C4-2B (cell line): ENCODE results near the gene OCA2.
A peak's percentile ranks its signal among the peaks of the same experiment; 100 is the strongest.
"Not testable (repeated sequence)": the region's sequence is repeated elsewhere in the genome, so short reads cannot be mapped to it uniquely, and the experiment has no call there.

ENCODE experiments used
- H3K27ac ChIP-seq: fragments of 450-650 bp; 2 replicates; pipeline ENCODE4 v1.5.1; 2017
- ZFX ChIP-seq: fragments of 450-650 bp; IDR thresholded peaks from 2 replicates; pipeline ENCODE4 v1.6.1; 2017
- TF ChIP-seq, protein P1 (sequence below): fragments of 450-650 bp; conservative IDR thresholded peaks from 2 replicates; pipeline ENCODE4 v1.5.1; 2017; ENCODE audit warnings: mild to moderate bottlenecking

OCA2 gene

DNA sequence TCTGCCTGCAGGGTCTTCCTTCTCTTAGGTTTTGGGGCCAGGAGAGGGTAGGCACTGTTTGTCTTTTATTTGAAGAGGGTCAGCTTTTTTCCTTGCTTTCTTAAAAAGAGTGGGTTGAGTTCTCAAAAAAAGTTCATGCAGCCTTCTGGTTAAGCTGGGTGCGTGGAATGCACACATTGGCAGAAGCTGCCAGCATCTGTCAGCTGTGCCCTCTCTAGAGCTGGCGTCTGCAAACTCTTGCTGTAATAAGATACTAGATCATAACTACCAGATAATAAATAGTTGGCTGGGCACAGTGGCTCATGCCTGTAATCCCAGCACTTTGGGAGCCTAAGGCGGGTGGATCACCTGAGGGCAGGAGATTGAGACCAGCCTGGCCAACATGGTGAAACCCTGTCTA is 373.4 kb downstream of the OCA2 start:
- TF ChIP-seq, protein P1, sequence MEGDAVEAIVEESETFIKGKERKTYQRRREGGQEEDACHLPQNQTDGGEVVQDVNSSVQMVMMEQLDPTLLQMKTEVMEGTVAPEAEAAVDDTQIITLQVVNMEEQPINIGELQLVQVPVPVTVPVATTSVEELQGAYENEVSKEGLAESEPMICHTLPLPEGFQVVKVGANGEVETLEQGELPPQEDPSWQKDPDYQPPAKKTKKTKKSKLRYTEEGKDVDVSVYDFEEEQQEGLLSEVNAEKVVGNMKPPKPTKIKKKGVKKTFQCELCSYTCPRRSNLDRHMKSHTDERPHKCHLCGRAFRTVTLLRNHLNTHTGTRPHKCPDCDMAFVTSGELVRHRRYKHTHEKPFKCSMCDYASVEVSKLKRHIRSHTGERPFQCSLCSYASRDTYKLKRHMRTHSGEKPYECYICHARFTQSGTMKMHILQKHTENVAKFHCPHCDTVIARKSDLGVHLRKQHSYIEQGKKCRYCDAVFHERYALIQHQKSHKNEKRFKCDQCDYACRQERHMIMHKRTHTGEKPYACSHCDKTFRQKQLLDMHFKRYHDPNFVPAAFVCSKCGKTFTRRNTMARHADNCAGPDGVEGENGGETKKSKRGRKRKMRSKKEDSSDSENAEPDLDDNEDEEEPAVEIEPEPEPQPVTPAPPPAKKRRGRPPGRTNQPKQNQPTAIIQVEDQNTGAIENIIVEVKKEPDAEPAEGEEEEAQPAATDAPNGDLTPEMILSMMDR, result no peak
- TF ChIP-seq ZFX, result no peak
- no peak overlapping the region for H3K27ac ChIP-seq

DNA sequence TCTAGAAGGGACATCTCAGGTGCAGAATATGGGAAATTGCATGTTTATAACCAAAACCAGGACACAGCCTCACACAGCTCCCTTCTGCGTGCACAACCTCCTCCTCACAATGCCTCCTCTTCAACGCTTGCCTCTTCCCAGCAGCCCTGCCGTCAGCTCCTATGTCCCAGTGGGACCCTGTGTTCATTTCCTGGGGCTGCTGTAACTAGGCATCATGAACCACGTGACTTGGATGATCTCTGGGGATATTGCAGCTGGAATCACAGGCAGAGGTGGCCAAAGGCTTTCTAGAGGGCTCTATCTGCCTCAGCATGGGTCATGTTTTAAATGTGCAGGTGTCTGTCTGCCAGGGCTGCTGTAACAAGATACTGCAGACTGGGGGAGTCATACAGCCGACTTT is 375.3 kb downstream of the OCA2 start:
- TF ChIP-seq, protein P1, result no peak
- no peak for TF ChIP-seq ZFX

DNA sequence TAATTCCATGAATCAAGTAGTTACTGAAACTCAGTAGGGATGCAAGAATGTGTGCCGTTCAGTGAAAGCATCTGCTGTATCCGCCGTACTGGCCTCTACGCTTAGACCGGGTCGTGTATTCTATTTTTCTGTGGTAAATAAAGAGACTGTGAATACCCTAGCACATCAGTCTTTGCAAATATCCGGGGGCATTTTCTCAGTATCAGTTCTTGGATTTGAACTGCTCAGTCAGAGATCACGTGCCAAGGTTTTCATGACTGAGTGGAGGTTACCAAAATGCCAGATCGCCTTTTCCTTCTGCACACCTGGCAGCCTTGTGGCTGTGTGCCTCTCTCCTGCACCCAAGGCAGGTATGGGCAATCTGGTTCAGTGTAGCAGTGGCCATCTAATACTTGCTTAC is 377.0 kb downstream of the OCA2 start:
- no peak for TF ChIP-seq ZFX
- TF ChIP-seq, protein P1, result no peak
- H3K27ac ChIP-seq, result no peak overlapping the region

More for the DNA sequence above, 375.3 kb downstream of the OCA2 start:
- H3K27ac ChIP-seq, result no peak overlapping the region

DNA sequence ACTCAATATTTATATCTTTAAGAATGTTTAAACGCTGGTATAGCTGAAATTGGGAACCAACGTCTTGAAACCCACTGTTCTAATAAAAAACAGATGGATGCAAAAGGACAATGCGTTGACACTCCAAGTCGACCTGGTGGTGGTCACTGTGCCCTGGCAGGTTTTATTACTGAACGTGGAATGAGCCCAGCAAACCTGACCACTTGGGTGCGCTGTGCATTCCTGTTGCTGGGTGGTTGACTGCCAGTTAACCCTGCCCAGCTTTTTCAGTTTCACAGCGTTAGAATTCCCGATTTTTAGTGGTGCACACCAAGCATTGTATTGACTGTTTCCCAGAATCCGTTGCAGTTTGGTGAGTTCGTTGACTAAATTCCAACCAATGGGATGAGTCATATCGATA is 384.4 kb downstream of the OCA2 start:
- TF ChIP-seq, protein P1, result peak; percentile 27
- no peak for TF ChIP-seq ZFX
- H3K27ac ChIP-seq, result no peak overlapping the region

DNA sequence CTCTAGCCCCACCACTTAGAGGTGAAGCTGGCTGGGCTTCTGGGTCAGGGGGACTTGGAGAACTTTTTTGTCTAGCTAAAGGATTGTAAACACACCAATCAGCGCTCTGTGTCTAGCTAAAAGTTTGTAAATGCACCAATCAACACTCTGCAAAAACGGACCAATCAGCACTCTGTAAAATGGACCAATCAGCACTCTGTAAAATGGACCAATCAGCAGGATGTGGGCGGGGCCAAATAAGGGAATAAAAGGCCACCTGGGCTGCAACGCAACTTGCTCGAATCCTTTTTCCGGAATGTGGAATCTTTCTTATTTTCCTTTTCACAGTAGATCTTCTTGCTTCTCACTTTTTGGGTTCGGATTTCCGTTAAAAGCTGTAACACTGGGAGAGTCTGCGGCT is 385.3 kb downstream of the OCA2 start:
- H3K27ac ChIP-seq, result not testable (repeated sequence)

DNA sequence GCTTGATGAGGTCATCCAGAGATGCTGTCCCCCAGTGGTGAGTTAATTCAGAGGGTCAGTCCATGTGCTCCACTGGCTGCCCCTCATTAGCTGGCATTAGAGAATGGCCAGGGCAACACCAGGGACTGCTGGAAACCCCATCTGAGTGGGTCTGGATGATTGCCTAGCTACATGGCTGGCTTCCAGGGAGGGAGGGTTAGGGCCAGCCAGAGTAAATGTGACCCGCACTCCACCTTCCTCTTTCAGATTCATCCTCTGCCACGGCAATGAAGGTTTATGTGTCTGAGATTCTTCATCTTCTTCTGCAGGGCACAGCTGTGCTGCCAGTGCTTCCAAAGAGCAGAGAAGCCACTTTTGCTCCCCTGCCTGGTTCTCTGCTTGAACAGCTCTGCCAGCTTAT is 391.9 kb downstream of the OCA2 start:
- no peak overlapping the region for H3K27ac ChIP-seq
- TF ChIP-seq ZFX, result no peak
- TF ChIP-seq, protein P1, result no peak

DNA sequence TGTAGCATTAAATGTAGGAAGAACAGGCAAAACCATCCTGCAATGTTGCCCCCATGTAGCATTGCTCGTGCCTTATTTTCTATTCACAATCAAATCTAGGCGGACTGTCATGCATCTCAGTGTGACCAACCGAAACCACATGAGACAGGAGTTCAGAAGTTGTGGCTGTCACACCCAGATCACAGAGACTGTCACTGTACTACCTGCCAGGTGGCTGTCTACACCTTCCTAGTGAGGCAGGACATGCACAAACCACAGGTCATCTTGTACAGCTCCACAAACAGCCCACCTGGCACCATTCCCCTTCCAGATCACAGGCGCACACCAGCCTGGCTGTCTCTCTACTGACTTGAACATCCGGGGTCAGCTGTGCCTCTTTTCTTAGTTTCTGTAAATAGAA is 392.8 kb downstream of the OCA2 start:
- H3K27ac ChIP-seq, result no peak overlapping the region
- no peak for TF ChIP-seq ZFX
- TF ChIP-seq, protein P1, result no peak

DNA sequence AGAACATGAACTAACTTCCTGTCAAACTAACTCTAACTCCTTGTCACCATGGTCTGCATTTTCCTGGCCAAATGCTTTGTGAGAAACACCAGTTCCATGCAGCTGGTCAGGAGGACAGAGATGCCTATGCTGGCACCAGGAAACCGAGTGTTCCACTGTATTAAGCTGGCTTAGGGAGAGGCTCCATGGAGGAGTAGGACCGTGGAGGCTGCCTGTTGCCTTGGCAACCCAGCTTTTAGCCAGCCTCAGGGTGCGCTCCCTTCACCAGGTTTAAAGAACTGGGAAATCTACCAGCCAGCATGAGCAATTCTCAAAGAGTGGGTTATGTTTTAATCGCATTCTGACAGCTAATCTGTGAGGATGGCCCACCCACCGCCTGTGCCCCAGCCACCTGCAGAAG is 394.1 kb downstream of the OCA2 start:
- H3K27ac ChIP-seq, result no peak overlapping the region
- TF ChIP-seq, protein P1, result no peak
- no peak for TF ChIP-seq ZFX
